Measurements from ENCODE around the gene RPS15A. TPM values are rescaled to one million over a fixed set of nuclear protein-coding genes. Genes with fewer than 3 reads are reported as not detected.

RPS15A gene
- total RNA-seq, 1 experiment from 2014 or later = 1,977 TPM

- no peaks in the 10 kb centered on the region for H3K9me3 ChIP-seq (ENCODE audit: insufficient read depth, low read depth)
- H3K79me2 ChIP-seq (ENCODE audit: low read depth) = peaks cover 50% of the 10 kb centered on the region
- ChIA-PET POLR2A (ENCODE audit: unreplicated experiment) (interaction anchor here (0.5 to 1.3 kb wide), 14 partner anchors 10 to 754 kb away, joined by 3 to 25 read pairs (median 4); partner anchors contain the start of genes RPS15A and VPS35L), CTCF (interaction anchor here (0.5 to 1.4 kb wide), 7 partner anchors 9 to 575 kb away, joined by 3 to 10 read pairs (median 5); partner anchors contain the start of genes RPS15A and TMC7)
- H3K4me3 ChIP-seq = peak within 1 kb of the TSS; percentile 98
- DNase-seq = peak; percentile 98 to 99
- H3K9me2 ChIP-seq (ENCODE audit: insufficient read depth) = no peaks in the 10 kb centered on the region
- H2AFZ ChIP-seq = peak within 1 kb of the TSS; percentile 81
- TF ChIP-seq EZH2 (IDR thresholded peaks at IDR 0.05; ENCODE audit: low read depth) (no peak), CTCF (conservative IDR thresholded peaks at IDR 0.05) (peak; percentile 91)
- peaks cover 31% of the 10 kb centered on the region for H4K20me1 ChIP-seq (ENCODE audit: insufficient read depth)
- peak within 1 kb of the TSS; percentile 85 for H3K27ac ChIP-seq
- intact Hi-C loops (cut with micrococcal nuclease; ENCODE audit: unreplicated experiment) = loop anchor here (1.0 to 5.0 kb wide), 7 partner anchors 11 to 721 kb away; partner anchors contain the start of genes CCP110, COQ7, GDE1 and RPS15A
- BruUV-seq (replicated peaks) = no TSS peak
- H3K27me3 ChIP-seq (ENCODE audit: insufficient read depth, low read depth) = no peaks in the 10 kb centered on the region
- peaks cover 16% of the 10 kb centered on the region for H3K36me3 ChIP-seq (ENCODE audit: low read depth)
- peaks cover 40% of the 10 kb centered on the region for H3F3A ChIP-seq (ENCODE audit: insufficient read depth, low read depth)
- H3K4me1 ChIP-seq (replicated peaks; ENCODE audit: insufficient read depth) = peaks cover 48% of the 10 kb centered on the region
- peak within 1 kb of the TSS; percentile 98 for H3K4me2 ChIP-seq
These were observed 11.2 kb upstream of the RPS15A start, which contains the start of gene ARL6IP1 for GRCh38 chr16:18801145-18801972. Gene ARL6IP1 (minus strand): TSS chr16:18801549. CDS start chr16:18801466, 83 bp downstream.

- peaks cover 22% of the 10 kb centered on the region for H3K36me3 ChIP-seq (ENCODE audit: low read depth)
- peak overlapping the region; percentile 85 for H3K27ac ChIP-seq
- TSS peak; percentile 39 for BruUV-seq (replicated peaks)
- DNase-seq = no peak
- peaks cover 56% of the 10 kb centered on the region for H3K79me2 ChIP-seq (ENCODE audit: low read depth)
- TF ChIP-seq EZH2 (IDR thresholded peaks at IDR 0.05; ENCODE audit: low read depth) = no peak
- TF ChIP-seq CTCF (conservative IDR thresholded peaks at IDR 0.05) = no peak
- no peaks in the 10 kb centered on the region for H3K27me3 ChIP-seq (ENCODE audit: insufficient read depth, low read depth)
- peaks cover 48% of the 10 kb centered on the region for H3K4me1 ChIP-seq (replicated peaks; ENCODE audit: insufficient read depth)
- H3K4me2 ChIP-seq = peak overlapping the region; percentile 98
- H3K4me3 ChIP-seq = peak overlapping the region; percentile 98
- H4K20me1 ChIP-seq (ENCODE audit: insufficient read depth) = peaks cover 31% of the 10 kb centered on the region
- ChIA-PET POLR2A (ENCODE audit: unreplicated experiment) (interaction anchor here (0.6 to 1.4 kb wide), 5 partner anchors 9 to 650 kb away, joined by 3 to 25 read pairs (median 17); partner anchors contain the start of gene RPS15A), CTCF (interaction anchor here (0.6 kb wide), 1 partner anchor 9 kb away, joined by 4 read pairs; no protein-coding TSS in a partner anchor)
- H3F3A ChIP-seq (ENCODE audit: insufficient read depth, low read depth) = peaks cover 46% of the 10 kb centered on the region
- H3K9me2 ChIP-seq (ENCODE audit: insufficient read depth) = no peaks in the 10 kb centered on the region
- H2AFZ ChIP-seq = peak overlapping the region; percentile 81
- H3K9me3 ChIP-seq (ENCODE audit: insufficient read depth, low read depth) = no peaks in the 10 kb centered on the region
- intact Hi-C loops (cut with micrococcal nuclease; ENCODE audit: unreplicated experiment) = loop anchor here (1.0 to 5.0 kb wide), 7 partner anchors 10 to 722 kb away; partner anchors contain the start of genes CCP110, COQ7, GDE1 and RPS15A
These were observed 10.6 kb upstream of the RPS15A start for GRCh38 chr16:18800775-18801144.

- peaks cover 60% of the 10 kb centered on the region for H3K79me2 ChIP-seq (ENCODE audit: low read depth)
- H3K9me2 ChIP-seq (ENCODE audit: insufficient read depth) = no peaks in the 10 kb centered on the region
- H3K27ac ChIP-seq = peak overlapping the region; percentile 85; the same call in 1 of the 2 replicates
- DNase-seq = no peak
- peak overlapping the region; percentile 81 for H2AFZ ChIP-seq
- no peaks in the 10 kb centered on the region for H3K27me3 ChIP-seq (ENCODE audit: insufficient read depth, low read depth)
- ChIA-PET CTCF (no interaction called here), POLR2A (ENCODE audit: unreplicated experiment) (interaction anchor here (0.6 to 1.4 kb wide), 3 partner anchors 10 to 651 kb away, joined by 3 to 17 read pairs (median 3); partner anchors contain the start of gene RPS15A)
- peaks cover 27% of the 10 kb centered on the region for H3K36me3 ChIP-seq (ENCODE audit: low read depth)
- TF ChIP-seq CTCF (conservative IDR thresholded peaks at IDR 0.05) = no peak
- TF ChIP-seq EZH2 (IDR thresholded peaks at IDR 0.05; ENCODE audit: low read depth) = no peak
- peak overlapping the region; percentile 98 for H3K4me2 ChIP-seq
- intact Hi-C loops (cut with micrococcal nuclease; ENCODE audit: unreplicated experiment) = loop anchor here (2.0 to 5.0 kb wide), 5 partner anchors 167 to 723 kb away; partner anchors contain the start of genes CCP110, COQ7, GDE1 and TMC7
- H3K9me3 ChIP-seq (ENCODE audit: insufficient read depth, low read depth) = no peaks in the 10 kb centered on the region
- peaks cover 48% of the 10 kb centered on the region for H3K4me1 ChIP-seq (replicated peaks; ENCODE audit: insufficient read depth)
- BruUV-seq (replicated peaks) = no TSS peak
- peaks cover 31% of the 10 kb centered on the region for H4K20me1 ChIP-seq (ENCODE audit: insufficient read depth)
- H3K4me3 ChIP-seq = peak overlapping the region; percentile 98
- H3F3A ChIP-seq (ENCODE audit: insufficient read depth, low read depth) = peaks cover 50% of the 10 kb centered on the region
These were observed 10.2 kb upstream of the RPS15A start for GRCh38 chr16:18800293-18800692.

Measured in PC-9 (cell line).